Dendritic cell treated with granulocyte-macrophage colony-stimulating factor and Interleukin-4, amounts not matched to agents 40 ng/mL and 50 ng/mL, for 4 days (primary cell): ENCODE results near the gene SIAH3.
"Not testable (repeated sequence)": the region's sequence is repeated elsewhere in the genome, so short reads cannot be mapped to it uniquely, and the experiment has no call there.

ENCODE experiments used
- H3K27ac Mint-ChIP-seq: one replicate; pipeline ENCODE4 v1.8.0; 2022; ENCODE audit warnings: mild to moderate bottlenecking, mixed read lengths
- H3K27me3 Mint-ChIP-seq: one replicate; pipeline ENCODE4 v1.8.0; 2022; ENCODE audit warnings: mild to moderate bottlenecking, mixed read lengths
- H3K36me3 Mint-ChIP-seq: one replicate; pipeline ENCODE4 v1.8.0; 2022; ENCODE audit warnings: low read depth, mixed read lengths
- H3K4me1 Mint-ChIP-seq: one replicate; pipeline ENCODE4 v1.8.0; 2022; ENCODE audit warnings: low read depth, mixed read lengths
- H3K4me3 Mint-ChIP-seq: one replicate; pipeline ENCODE4 v1.8.0; 2022; ENCODE audit warnings: mild to moderate bottlenecking, moderate library complexity, mixed read lengths
- H3K9me3 Mint-ChIP-seq: one replicate; pipeline ENCODE4 v1.8.0; 2022; ENCODE audit warnings: mixed read lengths
- intact Hi-C: fragments of 100-400 bp; cut with micrococcal nuclease; formaldehyde crosslinking; loops from one replicate; pipeline ENCODE4 v1.15.0; 2022

Gene SIAH3

GRCh38 chr13:45875951-45876350, 24.4 kb upstream of the SIAH3 start:
- Mint-ChIP-seq H3K4me1 (no peaks in the 10 kb centered on the region), H3K4me3 (no peak overlapping the region)

GRCh38 chr13:45873491-45874325, 22.2 kb upstream of the SIAH3 start:
- H3K27me3 Mint-ChIP-seq: peaks cover 2% of the 10 kb centered on the region
- no peaks in the 10 kb centered on the region for H3K4me1 Mint-ChIP-seq
- H3K9me3 Mint-ChIP-seq: no peaks in the 10 kb centered on the region
- H3K27ac Mint-ChIP-seq: no peak overlapping the region
- no peaks in the 10 kb centered on the region for H3K36me3 Mint-ChIP-seq
- intact Hi-C loops: no loop called here
- H3K4me3 Mint-ChIP-seq: no peak overlapping the region

More at GRCh38 chr13:45875951-45876350, 24.4 kb upstream of the SIAH3 start:
- no peaks in the 10 kb centered on the region for H3K9me3 Mint-ChIP-seq
- H3K36me3 Mint-ChIP-seq: no peaks in the 10 kb centered on the region
- peaks cover 2% of the 10 kb centered on the region for H3K27me3 Mint-ChIP-seq
- intact Hi-C loops: no loop called here
- no peak overlapping the region for H3K27ac Mint-ChIP-seq

- Mint-ChIP-seq H3K27ac (no peak overlapping the region), H3K27me3 (peaks cover 2% of the 10 kb centered on the region), H3K36me3 (no peaks in the 10 kb centered on the region), H3K4me1 (no peaks in the 10 kb centered on the region), H3K9me3 (no peaks in the 10 kb centered on the region), H3K4me3 (no peak overlapping the region)
- intact Hi-C loops: no loop called here
Observed at GRCh38 chr13:45872566-45872965, 21.0 kb upstream of the SIAH3 start.

GRCh38 chr13:45871201-45871600, 19.6 kb upstream of the SIAH3 start:
- H3K4me1 Mint-ChIP-seq, H3K36me3 Mint-ChIP-seq, H3K9me3 Mint-ChIP-seq, H3K27ac Mint-ChIP-seq, intact Hi-C loops, H3K4me3 Mint-ChIP-seq, H3K27me3 Mint-ChIP-seq: not testable (repeated sequence)

GRCh38 chr13:45870232-45870631, 18.7 kb upstream of the SIAH3 start:
- intact Hi-C loops: no loop called here
- Mint-ChIP-seq H3K4me1 (no peaks in the 10 kb centered on the region), H3K36me3 (no peaks in the 10 kb centered on the region), H3K4me3 (no peak overlapping the region), H3K27me3 (no peaks in the 10 kb centered on the region), H3K9me3 (no peaks in the 10 kb centered on the region), H3K27ac (no peak overlapping the region)

GRCh38 chr13:45865414-45865813, 13.9 kb upstream of the SIAH3 start:
- no peak overlapping the region for H3K27ac Mint-ChIP-seq
- no peak overlapping the region for H3K4me3 Mint-ChIP-seq
- peaks cover 8% of the 10 kb centered on the region for H3K9me3 Mint-ChIP-seq
- intact Hi-C loops: no loop called here
- no peaks in the 10 kb centered on the region for H3K4me1 Mint-ChIP-seq
- no peaks in the 10 kb centered on the region for H3K36me3 Mint-ChIP-seq
- peaks cover 6% of the 10 kb centered on the region for H3K27me3 Mint-ChIP-seq

- intact Hi-C loops: no loop called here
- H3K4me3 Mint-ChIP-seq: no peak overlapping the region
- H3K36me3 Mint-ChIP-seq: no peaks in the 10 kb centered on the region
- no peak overlapping the region for H3K27ac Mint-ChIP-seq
- peaks cover 6% of the 10 kb centered on the region for H3K27me3 Mint-ChIP-seq
- no peaks in the 10 kb centered on the region for H3K4me1 Mint-ChIP-seq
- peaks cover 10% of the 10 kb centered on the region for H3K9me3 Mint-ChIP-seq
Observed at GRCh38 chr13:45863709-45864590, 12.4 kb upstream of the SIAH3 start.

- Mint-ChIP-seq H3K27ac (no peak overlapping the region), H3K4me1 (no peaks in the 10 kb centered on the region), H3K36me3 (no peaks in the 10 kb centered on the region), H3K27me3 (peaks cover 6% of the 10 kb centered on the region), H3K4me3 (no peak overlapping the region), H3K9me3 (peaks cover 10% of the 10 kb centered on the region)
- intact Hi-C loops: no loop called here
Observed at GRCh38 chr13:45861322-45861721, 9.8 kb upstream of the SIAH3 start.

GRCh38 chr13:45860240-45860639, 8.7 kb upstream of the SIAH3 start:
- Mint-ChIP-seq H3K4me3 (no peak overlapping the region), H3K4me1 (no peaks in the 10 kb centered on the region), H3K9me3 (peaks cover 10% of the 10 kb centered on the region), H3K27ac (no peak overlapping the region), H3K27me3 (peaks cover 6% of the 10 kb centered on the region), H3K36me3 (no peaks in the 10 kb centered on the region)
- intact Hi-C loops: no loop called here

GRCh38 chr13:45859705-45860104, 8.2 kb upstream of the SIAH3 start:
- Mint-ChIP-seq H3K4me3 (no peak overlapping the region), H3K27ac (no peak overlapping the region), H3K27me3 (peaks cover 6% of the 10 kb centered on the region), H3K9me3 (peaks cover 13% of the 10 kb centered on the region), H3K4me1 (no peaks in the 10 kb centered on the region), H3K36me3 (no peaks in the 10 kb centered on the region)
- intact Hi-C loops: no loop called here

- peaks cover 12% of the 10 kb centered on the region for H3K9me3 Mint-ChIP-seq
- intact Hi-C loops: no loop called here
- no peak overlapping the region for H3K4me3 Mint-ChIP-seq
- H3K27me3 Mint-ChIP-seq: peaks cover 38% of the 10 kb centered on the region
- H3K27ac Mint-ChIP-seq: no peak overlapping the region
- H3K4me1 Mint-ChIP-seq: peaks cover 37% of the 10 kb centered on the region
- H3K36me3 Mint-ChIP-seq: no peaks in the 10 kb centered on the region
Observed at GRCh38 chr13:45852494-45852893, 941 bp upstream of the SIAH3 start.

GRCh38 chr13:45851956-45852355, 403 bp upstream of the SIAH3 start:
- Mint-ChIP-seq H3K4me3 (no peak overlapping the region), H3K9me3 (peaks cover 12% of the 10 kb centered on the region), H3K27ac (no peak overlapping the region), H3K4me1 (peaks cover 42% of the 10 kb centered on the region), H3K36me3 (no peaks in the 10 kb centered on the region), H3K27me3 (peaks cover 40% of the 10 kb centered on the region)
- intact Hi-C loops: no loop called here

GRCh38 chr13:45850027-45850613, 1.4 kb downstream of the SIAH3 start:
- Mint-ChIP-seq H3K9me3 (peaks cover 12% of the 10 kb centered on the region), H3K4me3 (peak overlapping the region; percentile 8), H3K27ac (no peak overlapping the region), H3K36me3 (no peaks in the 10 kb centered on the region), H3K4me1 (peaks cover 46% of the 10 kb centered on the region), H3K27me3 (peaks cover 45% of the 10 kb centered on the region)
- intact Hi-C loops: no loop called here

- H3K9me3 Mint-ChIP-seq: peaks cover 6% of the 10 kb centered on the region
- no peak overlapping the region for H3K4me3 Mint-ChIP-seq
Observed at GRCh38 chr13:45849408-45849807, 2.1 kb downstream of the SIAH3 start.

More at GRCh38 chr13:45849408-45849807, 2.1 kb downstream of the SIAH3 start:
- Mint-ChIP-seq H3K27me3 (peaks cover 45% of the 10 kb centered on the region), H3K27ac (no peak overlapping the region), H3K4me1 (peaks cover 46% of the 10 kb centered on the region), H3K36me3 (no peaks in the 10 kb centered on the region)
- intact Hi-C loops: no loop called here
